K562 (cell line): ENCODE measurements around the gene MAP3K7CL. TPM values are rescaled to one million over a fixed set of nuclear protein-coding genes. Genes with fewer than 3 reads are reported as not detected.

ENCODE experiments used
- ATAC-seq: fragments of 200-7000 bp; cut with Tn5 transposase; 3 replicates; pipeline ENCODE4 v1.9.1; 2020; ENCODE audit warnings: moderate library complexity
- BruUV-seq: library from RNA; stranded (reverse); fragments of 400-500 nt; replicated peaks from 2 replicates; lab custom pipeline; 2021; lab: Mats Ljungman, UMichigan
- CTCF ChIA-PET: fragments of 300-600 bp; formaldehyde crosslinking; extraction: SDS; loops from one replicate; lab custom pipeline; 2021; ENCODE audit warnings: low intra/inter-chr PET ratio; lab: Yijun Ruan, JAX
- POLR2A ChIA-PET: fragments of 300-600, 350-650 bp; sonication (Branson Sonifier 250); formaldehyde crosslinking; extraction: SDS; loops from one replicate; lab custom pipeline; 2021; ENCODE audit warnings: antibody characterized with exemption, inconsistent platforms; lab: Yijun Ruan, JAX
- DNase-seq, 4 experiments: peaks; one replicate each; pipeline versions ENCODE4 v3.0.0 to v3.0.0-alpha.2; 2011 to 2018; ENCODE audit warnings: low spot score in 3 of 4, mixed read lengths in 3 of 4; ENCODE audit errors: extremely low read depth in 1 of 4
- FAIRE-seq: peaks from 2 replicates; lab custom pipeline; 2011; peaks lifted over from hg19 to GRCh38; lab: Jason Lieb, UNC
- H2AFZ ChIP-seq: 2 replicates; pipeline ENCODE4 v1.6.0; 2011; ENCODE audit warnings: low read depth, low read length, control low read depth, inconsistent platforms
- H3K27ac ChIP-seq: fragments of 200-600 bp; 3 replicates; pipeline ENCODE4 v1.8.0; 2011; ENCODE audit warnings: low read depth, mild to moderate bottlenecking, control low read depth, inconsistent platforms, low read length, moderate library complexity, mixed read lengths; ENCODE audit errors: extremely low read depth
- H3K27me3 ChIP-seq, 2 experiments: fragments of 300-600 bp in 1 of 2; 2 replicates in 1 of 2; 3 replicates in 1 of 2; pipeline versions ENCODE4 v1.6.0 to v1.8.0; 2011; ENCODE audit warnings: inconsistent platforms in 2 of 2, low read length in 2 of 2, mild to moderate bottlenecking in 1 of 2, mixed read lengths in 1 of 2, moderate library complexity in 1 of 2; ENCODE audit not compliant: control insufficient read depth in 2 of 2, insufficient read depth in 2 of 2
- H3K36me3 ChIP-seq: fragments of 300-600 bp; 3 replicates; pipeline ENCODE4 v1.8.0; 2011; ENCODE audit warnings: mild to moderate bottlenecking, low read length, inconsistent platforms; ENCODE audit not compliant: control insufficient read depth, insufficient read depth
- H3K4me1 ChIP-seq, 2 experiments: fragments of 200-600 bp in 1 of 2; replicated peaks in 1 of 2; 2 replicates in 1 of 2; 3 replicates in 1 of 2; pipeline versions ENCODE4 v1.5.1 to v1.8.0; 2011; ENCODE audit warnings: inconsistent platforms in 2 of 2, low read length in 2 of 2, mild to moderate bottlenecking in 1 of 2, mixed read lengths in 1 of 2, moderate library complexity in 1 of 2; ENCODE audit not compliant: control insufficient read depth in 2 of 2, insufficient read depth in 2 of 2
- H3K4me2 ChIP-seq: 2 replicates; pipeline ENCODE4 v1.6.1; 2011; ENCODE audit warnings: low read length, control low read depth, inconsistent platforms, mixed read lengths; ENCODE audit not compliant: insufficient read depth
- H3K4me3 ChIP-seq: fragments of 200-600 bp; sonication (generic), shearing (Covaris generic); 2 replicates; pipeline ENCODE4 v1.5.1; 2016; ENCODE audit warnings: control low read depth, inconsistent platforms
- H3K79me2 ChIP-seq: fragments of 200-600 bp; 3 replicates; pipeline ENCODE4 v1.8.0; 2011; ENCODE audit warnings: low read length, inconsistent platforms; ENCODE audit not compliant: control insufficient read depth, insufficient read depth
- H3K9ac ChIP-seq, 2 experiments: 2 replicates each; pipeline versions ENCODE4 v1.6.0 to v1.6.1; 2011; ENCODE audit warnings: low read depth in 2 of 2, low read length in 2 of 2, control low read depth in 1 of 2, inconsistent platforms in 1 of 2, mild to moderate bottlenecking in 1 of 2, mixed read lengths in 1 of 2; ENCODE audit not compliant: insufficient read depth in 1 of 2
- H3K9me1 ChIP-seq: one replicate; pipeline ENCODE4 v1.6.0; 2011; ENCODE audit warnings: inconsistent platforms, mild to moderate bottlenecking, low read length, moderate library complexity; ENCODE audit not compliant: control insufficient read depth, insufficient read depth
- H3K9me3 ChIP-seq: replicated peaks from 2 replicates; pipeline ENCODE4 v1.5.1; 2011; ENCODE audit warnings: low read depth, low read length, inconsistent platforms; ENCODE audit not compliant: control insufficient read depth, insufficient read depth
- H4K20me1 ChIP-seq: replicated peaks from 2 replicates; pipeline ENCODE4 v1.6.1; 2011; ENCODE audit warnings: low read length, inconsistent platforms, mixed read lengths; ENCODE audit not compliant: control insufficient read depth, insufficient read depth
- ZBTB40 ChIP-seq, 2 experiments: fragments of 450-650 bp in 1 of 2; sonication (generic) in 1 of 2; formaldehyde crosslinking in 1 of 2; IDR thresholded peaks; 2 replicates each; pipeline versions ENCODE4 v1.7.1 to v1.9.0; 2016 to 2022; ENCODE audit warnings: inconsistent platforms in 1 of 2, mild to moderate bottlenecking in 1 of 2, missing genetic modification reagents in 1 of 2
- ZNF146 ChIP-seq: IDR thresholded peaks from one replicate; pipeline ENCODE4 v1.6.1; 2018; ENCODE audit warnings: missing compliant biosample characterization; ENCODE audit not compliant: unreplicated experiment
- in situ Hi-C: fragments of 300-500 bp; cut with MboI; formaldehyde crosslinking; loops from 4 replicates; pipeline ENCODE4 v1.15.0; 2018; ENCODE audit warnings: inconsistent platforms, mixed read lengths
- intact Hi-C: fragments of 100-400 bp; cut with micrococcal nuclease; formaldehyde crosslinking; loops from 2 replicates; pipeline ENCODE4 v1.14.2; 2022
- polyA plus RNA-seq, 8 experiments: library from polyadenylated mRNA; depleted of rRNA in 4 of 8; stranded (reverse) in 5 of 8; unstranded in 3 of 8; fragments of >200 nt; fragmentation: Nextera tagmentation in 2 of 8; fragmentation: Illumina TruSeq in 1 of 8; extraction: Ambion mirVana in 2 of 8; extraction: Trizol in 1 of 8; gene quantifications; 2 replicates each; pipeline versions ENCODE4 v1.2.1 to v1.2.3, GENCODE V29; 2011 to 2014; ENCODE audit warnings: inconsistent platforms in 1 of 8, missing spikeins in 1 of 8
- total RNA-seq, 7 experiments: library from RNA; depleted of rRNA in 6 of 7; stranded (reverse); fragments of >200 nt in 6 of 7; fragmentation: Illumina TruSeq in 2 of 7; extraction: Trizol in 2 of 7; gene quantifications; 2 replicates each; pipeline versions ENCODE4 v1.2.1 to v1.2.3, GENCODE V29; 2011 to 2021; ENCODE audit warnings: low replicate concordance in 1 of 7

Gene MAP3K7CL
- total and polyA plus RNA-seq, 9 of the 15 experiments (the other 6 are each of a cell fraction or from before 2014, with no cell fraction given), result 0.13 to 0.15 (median 0.14) TPM; not detected in 6

GRCh38 chr21:29124645-29125044 lies 5.8 kb upstream of the MAP3K7CL start:
- Histone ChIP-seq H4K20me1 (no peaks in the 10 kb centered on the region), H3K9me3 (no peaks in the 10 kb centered on the region), H3K4me1 (no peaks in the 10 kb centered on the region), H3K79me2 (no peaks in the 10 kb centered on the region), H3K4me2 (no peak overlapping the region), H3K27me3 (peaks cover 8 to 16% of the 10 kb centered on the region in 2 experiments), H3K36me3 (no peaks in the 10 kb centered on the region), H3K9ac (no peak overlapping the region), H2AFZ (no peak overlapping the region), H3K4me3 (no peak overlapping the region), H3K27ac (no peak overlapping the region), H3K9me1 (no peaks in the 10 kb centered on the region)
- intact Hi-C loops (no loop called here), in situ Hi-C loops (loop anchor here (25.0 kb wide), 1 partner anchor 1963 kb away; no protein-coding TSS in a partner anchor)
- no peak for ATAC-seq
- POLR2A ChIA-PET, result interaction anchor here (0.5 kb wide), 1 partner anchor 126 kb away, joined by 3 read pairs; no protein-coding TSS in a partner anchor
- no peak for DNase-seq
- CTCF ChIA-PET, result no interaction called here
- no TSS peak for BruUV-seq
- TF ChIP-seq ZNF146 (CRISPR knock-in tag), result no peak
- TF ChIP-seq ZBTB40 (IDR thresholded peaks at IDR 0.05), result peak; percentile 54; the same call in 1 of the 2 replicates
- no peak for TF ChIP-seq ZBTB40 (CRISPR knock-in tag; IDR thresholded peaks at IDR 0.05)
- TF ChIP-seq, all 486 proteins: peak for 1
- no peak for FAIRE-seq
